HL-60/S4 treated with phorbol 12-myristate 13-acetate at 8.2 ng/mL for 4 days and 3 days (cell line): ENCODE results near the gene GLB1L3.

Experiments
- in situ Hi-C: fragments of 300-500 bp; cut with MboI; formaldehyde crosslinking; loops from 2 replicates; pipeline ENCODE4 v1.15.0; 2022; ENCODE audit warnings: low sequenced_read_pairs

The GLB1L3 gene

GRCh38 chr11:134359646-134360045 is 83.5 kb downstream of the GLB1L3 start:
- in situ Hi-C loops: no loop called here

GRCh38 chr11:134360050-134360835 is 84.1 kb downstream of the GLB1L3 start:
- in situ Hi-C loops: no loop called here

GRCh38 chr11:134361661-134362060 is 85.5 kb downstream of the GLB1L3 start:
- in situ Hi-C loops: no loop called here

- in situ Hi-C loops: no loop called here
Measured at GRCh38 chr11:134362192-134362901, 86.2 kb downstream of the GLB1L3 start.

GRCh38 chr11:134363161-134363560 is 87.0 kb downstream of the GLB1L3 start:
- in situ Hi-C loops: no loop called here

- in situ Hi-C loops: no loop called here
Measured at GRCh38 chr11:134363592-134363991, 87.4 kb downstream of the GLB1L3 start.

- in situ Hi-C loops: no loop called here
Measured at GRCh38 chr11:134364261-134364660, 88.1 kb downstream of the GLB1L3 start.

GRCh38 chr11:134365011-134365925 is 89.1 kb downstream of the GLB1L3 start:
- in situ Hi-C loops: no loop called here

- in situ Hi-C loops: no loop called here
Measured at GRCh38 chr11:134366254-134366653, 90.1 kb downstream of the GLB1L3 start.

GRCh38 chr11:134367781-134368180 is 91.6 kb downstream of the GLB1L3 start:
- in situ Hi-C loops: no loop called here
